HUDEP-2 (cell line): ENCODE results near the gene TNRC6A.

ENCODE experiments used
- DNase-seq, 76 experiments: peaks; one replicate each; lab custom pipeline; 2025; ENCODE audit not compliant: unreplicated experiment in 76 of 76; lab: John Stamatoyannopoulos, UW

TNRC6A gene

DNA sequence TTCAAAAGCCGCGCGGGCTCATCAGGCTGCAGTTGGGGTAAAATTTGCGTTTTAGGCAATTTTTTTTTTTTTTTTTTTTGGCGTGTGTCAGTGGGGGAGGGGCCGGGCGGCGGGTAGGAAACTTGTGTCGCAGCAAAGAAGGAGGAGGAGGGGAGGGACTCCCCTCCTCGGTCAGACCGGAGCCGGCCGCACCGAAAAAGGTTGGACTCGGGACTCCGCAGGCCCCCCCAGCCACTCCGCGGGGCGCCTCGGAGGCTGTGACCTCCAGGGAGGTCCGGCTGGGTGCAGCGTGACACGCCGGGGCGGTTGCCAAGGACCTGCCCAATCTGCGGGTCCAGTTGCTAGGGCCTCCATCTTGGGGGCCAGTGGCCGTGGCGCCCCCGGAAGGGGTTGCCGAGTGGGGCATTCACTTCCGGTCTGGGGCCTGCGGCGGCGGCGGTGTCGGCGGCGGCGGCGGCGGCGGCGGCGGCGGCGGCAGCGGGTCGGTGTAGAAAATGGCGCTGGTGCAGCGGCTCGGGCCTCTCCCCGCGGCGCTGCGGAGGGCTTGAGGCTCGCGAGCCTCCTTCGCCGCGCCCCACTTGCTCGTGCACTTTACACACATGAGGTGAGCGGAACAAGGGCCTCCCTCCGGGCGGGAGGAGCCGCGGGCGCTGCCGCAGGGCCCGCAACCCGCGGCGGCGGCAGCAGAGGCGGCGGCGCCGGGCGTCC lies at the start of gene TNRC6A:
Gene TNRC6A, plus strand, starts transcription at position 409 of the 708 bp plus-strand sequence. Its CDS starts 191 bp downstream, at position 600.
- peak in 75 of 76 experiments; percentile 16 to 88 (median 77) for DNase-seq

- no peak for DNase-seq
These were observed 47.7 kb upstream of the TNRC6A start for GRCh38 chr16:24681793-24682192.

- no peak for DNase-seq
These were observed 46.2 kb upstream of the TNRC6A start for GRCh38 chr16:24683250-24683649.

DNA sequence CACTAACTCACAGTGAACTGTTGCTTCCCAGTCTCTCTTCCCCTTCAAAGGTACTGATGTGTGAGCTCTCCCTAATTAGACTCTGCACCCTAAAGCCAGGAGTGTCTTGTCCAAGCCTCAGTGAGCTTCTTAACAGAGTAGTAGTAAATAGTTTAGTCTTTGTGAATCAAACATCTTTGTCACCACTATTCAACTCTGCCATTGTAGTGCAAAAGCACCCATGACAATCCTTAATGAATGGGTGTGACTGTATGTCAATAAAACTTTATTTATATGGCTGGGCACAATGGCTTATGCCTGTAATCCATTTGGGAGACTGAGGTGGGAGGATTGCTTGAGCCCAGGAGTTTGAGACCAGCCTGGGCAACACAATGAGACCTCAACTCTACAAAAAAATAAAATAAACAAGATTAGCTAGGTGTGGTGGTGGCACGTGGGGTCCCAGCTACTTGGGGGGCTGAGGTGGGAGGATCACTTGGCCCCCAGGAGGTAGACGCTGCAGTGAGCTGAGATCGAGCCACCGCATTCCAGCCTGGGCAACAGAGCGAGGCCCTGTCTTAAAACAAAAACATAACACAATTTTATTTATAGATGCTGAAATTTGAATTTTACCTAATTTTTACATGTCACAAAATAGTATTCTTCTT lies 45.5 kb upstream of the TNRC6A start:
- DNase-seq = no peak

DNA sequence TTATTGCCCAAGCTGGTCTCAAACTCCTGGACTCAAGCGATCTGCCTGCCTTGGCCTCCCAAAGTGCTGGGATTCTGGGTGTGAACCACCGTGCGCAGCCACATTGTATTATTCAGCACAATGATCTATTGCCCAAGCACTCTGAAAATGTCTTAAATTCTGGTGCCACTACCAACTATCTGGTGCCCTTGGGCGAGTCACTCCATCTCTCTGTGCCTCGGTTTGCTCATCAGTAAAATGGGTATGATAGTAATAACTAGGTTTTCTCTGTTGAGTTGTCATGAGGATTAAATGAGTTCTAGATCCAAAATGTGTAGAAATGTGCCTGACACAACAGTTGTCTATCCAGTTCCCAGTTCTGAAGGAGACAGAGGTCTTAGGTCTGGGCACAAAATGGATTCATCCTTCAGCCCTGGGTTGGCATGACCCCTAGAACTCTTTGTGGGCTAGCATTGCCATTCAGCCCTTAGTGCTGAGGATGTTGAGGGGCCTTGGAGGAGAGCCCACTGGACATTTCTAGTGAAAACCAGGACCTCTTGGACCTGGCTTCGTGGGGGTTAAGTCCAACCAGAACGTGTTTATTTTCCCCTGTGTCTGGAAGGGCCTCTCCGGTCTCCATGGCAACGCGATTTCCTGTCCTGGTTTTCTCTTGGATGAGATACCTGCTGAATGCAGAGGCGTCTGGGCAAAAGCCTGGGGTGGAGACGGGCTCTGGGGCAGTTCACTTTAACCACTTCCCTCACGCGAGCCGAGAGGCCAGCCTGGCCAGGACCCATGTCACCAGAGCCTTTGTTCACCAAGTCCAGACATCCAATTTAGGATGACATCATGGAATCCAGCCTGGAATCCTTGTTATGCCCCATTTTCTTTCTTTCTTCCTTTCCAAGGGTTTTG lies 43.7 kb upstream of the TNRC6A start:
- no peak for DNase-seq

- no peak for DNase-seq
These were observed 42.8 kb upstream of the TNRC6A start for GRCh38 chr16:24686678-24687077.

- no peak for DNase-seq
These were observed 41.1 kb upstream of the TNRC6A start for GRCh38 chr16:24688359-24688758.

GRCh38 chr16:24689128-24689527 lies 40.3 kb upstream of the TNRC6A start:
- DNase-seq = peak in 11 of 76 experiments; percentile 1 to 34 (median 5)

DNA sequence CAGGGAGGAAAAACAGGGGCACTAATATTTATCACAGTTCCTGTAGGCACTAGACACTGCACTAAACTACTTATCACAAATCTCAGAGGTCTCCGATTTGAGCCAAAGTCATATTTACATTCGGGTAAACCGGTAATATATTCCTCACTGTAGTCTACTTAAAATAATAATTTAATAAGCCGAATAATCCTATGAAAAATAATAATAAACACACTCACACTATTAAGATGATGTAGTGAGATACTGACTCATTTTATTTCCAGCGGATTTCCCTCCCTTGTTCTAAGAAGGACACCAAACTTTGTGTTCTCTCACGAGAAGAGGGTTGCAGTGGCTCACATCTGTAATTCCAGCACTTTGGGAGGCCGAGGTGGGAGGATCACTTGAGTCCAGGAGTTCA lies 36.6 kb upstream of the TNRC6A start:
- no peak for DNase-seq

GRCh38 chr16:24694931-24695330 lies 34.5 kb upstream of the TNRC6A start:
- DNase-seq = no peak

DNA sequence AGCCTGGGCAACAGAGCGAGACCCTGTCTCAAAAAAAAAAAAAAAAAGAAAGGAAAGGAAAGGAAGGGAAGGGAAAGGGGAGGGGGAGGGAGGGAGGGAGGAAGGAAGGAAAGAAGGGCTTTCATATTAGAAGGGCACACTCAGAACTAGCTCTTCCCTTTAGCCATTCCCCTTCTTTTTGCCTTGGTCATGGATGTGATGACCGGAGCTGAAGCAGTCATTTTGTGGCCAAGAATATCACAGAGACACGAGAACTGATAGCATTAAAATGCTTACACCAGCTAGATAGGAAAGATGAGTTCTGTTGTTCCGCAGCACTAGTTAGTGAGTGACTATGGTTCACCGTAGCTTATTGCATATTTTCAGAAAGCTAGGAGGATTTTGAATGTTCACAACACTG lies 32.8 kb upstream of the TNRC6A start:
- no peak for DNase-seq

DNA sequence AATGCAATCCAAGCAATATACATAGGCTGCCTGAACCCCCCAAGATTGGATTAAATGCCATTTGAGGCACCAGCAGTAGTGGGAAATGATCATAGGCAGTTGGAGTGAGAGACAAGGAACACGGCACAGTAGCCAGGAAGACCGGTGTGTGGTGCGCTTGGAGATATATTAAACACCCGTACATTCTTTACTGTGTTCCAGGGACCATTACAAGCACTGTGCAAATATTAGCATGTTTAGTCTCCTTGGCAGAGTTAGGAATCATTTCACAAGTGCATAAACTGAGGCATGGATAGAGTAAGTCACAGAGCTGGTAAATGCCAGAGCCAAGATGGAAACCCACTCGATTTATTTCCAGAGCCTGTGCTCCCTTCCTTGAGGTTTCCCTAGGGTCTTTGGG lies 31.1 kb upstream of the TNRC6A start:
- DNase-seq = no peak

DNA sequence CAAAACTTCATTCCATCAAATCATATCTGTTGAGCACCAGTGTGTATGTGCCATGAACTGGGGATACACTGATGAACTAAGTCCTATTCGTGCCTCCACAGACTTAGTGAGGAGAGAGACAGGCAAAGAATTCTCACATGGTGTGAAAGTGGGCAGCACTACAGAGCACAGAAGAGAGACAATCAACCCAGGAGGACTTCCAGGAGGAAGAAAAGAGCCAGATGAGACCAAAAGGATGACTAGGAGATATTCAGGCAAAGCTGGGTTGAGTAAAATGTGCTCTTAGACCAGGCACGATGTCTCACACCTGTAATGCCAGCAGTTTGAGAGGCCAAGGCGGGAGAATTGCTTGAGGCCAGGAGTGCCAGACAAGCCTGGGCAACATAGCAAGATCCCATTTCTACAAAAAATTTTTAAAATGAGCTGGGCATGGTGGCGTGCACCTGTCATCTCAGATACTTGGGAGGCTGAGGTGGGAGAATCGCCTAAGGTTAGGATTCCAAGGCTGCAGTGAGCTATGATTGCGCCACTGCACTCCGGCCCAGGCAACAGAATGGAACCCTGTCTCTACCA lies 30.2 kb upstream of the TNRC6A start:
- DNase-seq = no peak

GRCh38 chr16:24700549-24701392 lies 28.7 kb upstream of the TNRC6A start:
- peak in 16 of 76 experiments; percentile 0 to 42 (median 16) for DNase-seq

- no peak for DNase-seq
These were observed 27.9 kb upstream of the TNRC6A start for GRCh38 chr16:24701521-24701951.

- DNase-seq = peak in 49 of 76 experiments; percentile 1 to 65 (median 31)
These were observed 21.7 kb upstream of the TNRC6A start for GRCh38 chr16:24707760-24708159.

- DNase-seq = no peak
These were observed 16.1 kb upstream of the TNRC6A start for GRCh38 chr16:24713379-24713778.

GRCh38 chr16:24717411-24717810 lies 12.0 kb upstream of the TNRC6A start:
- no peak for DNase-seq

- no peak for DNase-seq
These were observed 10.4 kb upstream of the TNRC6A start for GRCh38 chr16:24718967-24719521.

DNA sequence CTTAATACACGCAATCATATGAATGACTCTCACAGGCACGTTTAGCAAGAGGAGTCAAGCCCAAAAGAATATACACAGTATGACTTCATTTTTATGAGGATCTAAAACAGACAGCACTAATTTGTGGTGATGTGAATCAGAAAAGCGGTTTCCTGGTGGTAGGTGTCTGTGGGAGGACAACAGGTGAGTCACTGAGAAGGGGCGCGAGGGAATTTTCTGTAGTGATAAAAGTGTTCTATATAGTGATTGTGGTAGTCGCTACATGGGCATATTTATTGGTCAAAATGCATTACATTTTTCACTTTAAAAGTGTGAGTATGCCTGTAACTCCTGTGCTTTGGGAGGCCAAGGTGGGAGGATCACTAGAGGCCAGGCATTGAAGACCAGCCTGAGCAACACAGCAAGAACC lies 7.6 kb upstream of the TNRC6A start:
- no peak for DNase-seq
